HL-60 (cell line): ENCODE measurements around the gene ACSL6.

Source experiments
- GABPA ChIP-seq: IDR thresholded peaks from 2 replicates; pipeline ENCODE4 v1.6.1; 2012; ENCODE audit warnings: low read depth
- POLR2AphosphoS5 ChIP-seq: IDR thresholded peaks from 2 replicates; pipeline ENCODE4 v1.6.1; 2012; ENCODE audit warnings: low read depth
- SPI1 ChIP-seq: IDR thresholded peaks from 2 replicates; pipeline ENCODE4 v1.6.1; 2012; ENCODE audit warnings: low read depth, mild to moderate bottlenecking, borderline replicate concordance
- TF ChIP-seq, protein P1 (sequence below): IDR thresholded peaks from 2 replicates; pipeline ENCODE4 v1.6.1; 2012; ENCODE audit warnings: low read depth; ENCODE audit not compliant: insufficient replicate concordance
- TF ChIP-seq, protein P2 (sequence below): IDR thresholded peaks from one replicate; pipeline ENCODE4 v1.5.1; 2011; ENCODE audit warnings: low read length, control low read depth, inconsistent platforms; ENCODE audit not compliant: insufficient read depth

GRCh38 chr5:132029609-132030330, 18.3 kb upstream of the ACSL6 start:
- TF ChIP-seq, protein P1, sequence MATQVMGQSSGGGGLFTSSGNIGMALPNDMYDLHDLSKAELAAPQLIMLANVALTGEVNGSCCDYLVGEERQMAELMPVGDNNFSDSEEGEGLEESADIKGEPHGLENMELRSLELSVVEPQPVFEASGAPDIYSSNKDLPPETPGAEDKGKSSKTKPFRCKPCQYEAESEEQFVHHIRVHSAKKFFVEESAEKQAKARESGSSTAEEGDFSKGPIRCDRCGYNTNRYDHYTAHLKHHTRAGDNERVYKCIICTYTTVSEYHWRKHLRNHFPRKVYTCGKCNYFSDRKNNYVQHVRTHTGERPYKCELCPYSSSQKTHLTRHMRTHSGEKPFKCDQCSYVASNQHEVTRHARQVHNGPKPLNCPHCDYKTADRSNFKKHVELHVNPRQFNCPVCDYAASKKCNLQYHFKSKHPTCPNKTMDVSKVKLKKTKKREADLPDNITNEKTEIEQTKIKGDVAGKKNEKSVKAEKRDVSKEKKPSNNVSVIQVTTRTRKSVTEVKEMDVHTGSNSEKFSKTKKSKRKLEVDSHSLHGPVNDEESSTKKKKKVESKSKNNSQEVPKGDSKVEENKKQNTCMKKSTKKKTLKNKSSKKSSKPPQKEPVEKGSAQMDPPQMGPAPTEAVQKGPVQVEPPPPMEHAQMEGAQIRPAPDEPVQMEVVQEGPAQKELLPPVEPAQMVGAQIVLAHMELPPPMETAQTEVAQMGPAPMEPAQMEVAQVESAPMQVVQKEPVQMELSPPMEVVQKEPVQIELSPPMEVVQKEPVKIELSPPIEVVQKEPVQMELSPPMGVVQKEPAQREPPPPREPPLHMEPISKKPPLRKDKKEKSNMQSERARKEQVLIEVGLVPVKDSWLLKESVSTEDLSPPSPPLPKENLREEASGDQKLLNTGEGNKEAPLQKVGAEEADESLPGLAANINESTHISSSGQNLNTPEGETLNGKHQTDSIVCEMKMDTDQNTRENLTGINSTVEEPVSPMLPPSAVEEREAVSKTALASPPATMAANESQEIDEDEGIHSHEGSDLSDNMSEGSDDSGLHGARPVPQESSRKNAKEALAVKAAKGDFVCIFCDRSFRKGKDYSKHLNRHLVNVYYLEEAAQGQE = no peak
- TF ChIP-seq, protein P2, sequence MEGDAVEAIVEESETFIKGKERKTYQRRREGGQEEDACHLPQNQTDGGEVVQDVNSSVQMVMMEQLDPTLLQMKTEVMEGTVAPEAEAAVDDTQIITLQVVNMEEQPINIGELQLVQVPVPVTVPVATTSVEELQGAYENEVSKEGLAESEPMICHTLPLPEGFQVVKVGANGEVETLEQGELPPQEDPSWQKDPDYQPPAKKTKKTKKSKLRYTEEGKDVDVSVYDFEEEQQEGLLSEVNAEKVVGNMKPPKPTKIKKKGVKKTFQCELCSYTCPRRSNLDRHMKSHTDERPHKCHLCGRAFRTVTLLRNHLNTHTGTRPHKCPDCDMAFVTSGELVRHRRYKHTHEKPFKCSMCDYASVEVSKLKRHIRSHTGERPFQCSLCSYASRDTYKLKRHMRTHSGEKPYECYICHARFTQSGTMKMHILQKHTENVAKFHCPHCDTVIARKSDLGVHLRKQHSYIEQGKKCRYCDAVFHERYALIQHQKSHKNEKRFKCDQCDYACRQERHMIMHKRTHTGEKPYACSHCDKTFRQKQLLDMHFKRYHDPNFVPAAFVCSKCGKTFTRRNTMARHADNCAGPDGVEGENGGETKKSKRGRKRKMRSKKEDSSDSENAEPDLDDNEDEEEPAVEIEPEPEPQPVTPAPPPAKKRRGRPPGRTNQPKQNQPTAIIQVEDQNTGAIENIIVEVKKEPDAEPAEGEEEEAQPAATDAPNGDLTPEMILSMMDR = no peak
- TF ChIP-seq SPI1 (no peak), POLR2AphosphoS5 (no peak), GABPA (no peak)
